HTERT RPE-1 (cell line): ENCODE data around the gene OR7A10.

Experiments used
- in situ Hi-C: fragments of 300-500 bp; cut with MboI; formaldehyde crosslinking; loops from 4 replicates; pipeline ENCODE4 v1.14.3; 2020; ENCODE audit warnings: low sequenced_read_pairs

The OR7A10 gene

GRCh38 chr19:14848822-14849221, at the start of gene OR7A10:
Gene OR7A10 (minus strand): TSS chr19:14848922. CDS start chr19:14841877, 7,045 bp downstream.
- in situ Hi-C loops, result no loop called here

- in situ Hi-C loops, result no loop called here
Measured at GRCh38 chr19:14890643-14891379, 42.1 kb upstream of the OR7A10 start.

GRCh38 chr19:14889994-14890642, 41.4 kb upstream of the OR7A10 start:
- in situ Hi-C loops, result no loop called here

GRCh38 chr19:14886032-14886431, 37.3 kb upstream of the OR7A10 start, which contains the start of gene OR7A17:
Gene OR7A17 (minus strand): TSS chr19:14886132. CDS start chr19:14881355, 4,777 bp downstream.
- in situ Hi-C loops, result no loop called here

GRCh38 chr19:14871619-14872230, 23.0 kb upstream of the OR7A10 start:
- in situ Hi-C loops, result no loop called here

- in situ Hi-C loops, result no loop called here
Measured at GRCh38 chr19:14868497-14868896, 19.8 kb upstream of the OR7A10 start.

- in situ Hi-C loops, result no loop called here
Measured at GRCh38 chr19:14843578-14843977, 5.1 kb downstream of the OR7A10 start.

GRCh38 chr19:14843169-14843568, 5.6 kb downstream of the OR7A10 start:
- in situ Hi-C loops, result no loop called here

- in situ Hi-C loops, result no loop called here
Measured at GRCh38 chr19:14840206-14840605, 8.5 kb downstream of the OR7A10 start.

- in situ Hi-C loops, result no loop called here
Measured at GRCh38 chr19:14837391-14837790, 11.3 kb downstream of the OR7A10 start.

- in situ Hi-C loops, result no loop called here
Measured at GRCh38 chr19:14835011-14835410, 13.7 kb downstream of the OR7A10 start, which contains the start of the genes OR7A5 and OR7C1. Gene OR7A5 (minus strand): TSS chr19:14835185. CDS start chr19:14828241, 6,944 bp downstream. Gene OR7C1 (minus strand): TSS chr19:14835185. CDS start chr19:14800136, 35,049 bp downstream.

- in situ Hi-C loops, result no loop called here
Measured at GRCh38 chr19:14830702-14831101, 18.0 kb downstream of the OR7A10 start.

- in situ Hi-C loops, result no loop called here
Measured at GRCh38 chr19:14826006-14826405, 22.7 kb downstream of the OR7A10 start.

- in situ Hi-C loops, result no loop called here
Measured at GRCh38 chr19:14821937-14822336, 26.8 kb downstream of the OR7A10 start.

- in situ Hi-C loops, result no loop called here
Measured at GRCh38 chr19:14818588-14818987, 30.1 kb downstream of the OR7A10 start.

- in situ Hi-C loops, result no loop called here
Measured at GRCh38 chr19:14817052-14817451, 31.7 kb downstream of the OR7A10 start.

- in situ Hi-C loops, result no loop called here
Measured at GRCh38 chr19:14814982-14815652, 33.6 kb downstream of the OR7A10 start.

- in situ Hi-C loops, result no loop called here
Measured at GRCh38 chr19:14809272-14810057, 39.3 kb downstream of the OR7A10 start.

GRCh38 chr19:14804765-14805164, 44.0 kb downstream of the OR7A10 start:
- in situ Hi-C loops, result no loop called here

- in situ Hi-C loops, result no loop called here
Measured at GRCh38 chr19:14798760-14799159, 50.0 kb downstream of the OR7A10 start.
